22Rv1 (cell line): ENCODE data around the gene TRMT1.

Source experiments
- H3K27ac ChIP-seq: fragments of 450-650 bp; 2 replicates; pipeline ENCODE4 v1.5.1; 2017
- ZFX ChIP-seq: fragments of 450-650 bp; IDR thresholded peaks from 2 replicates; pipeline ENCODE4 v1.6.1; 2017; ENCODE audit warnings: antibody characterized with exemption, borderline replicate concordance
- TF ChIP-seq, protein P1 (sequence below): fragments of 450-650 bp; IDR thresholded peaks from 2 replicates; pipeline ENCODE4 v1.5.1; 2017; ENCODE audit warnings: mild to moderate bottlenecking

Gene TRMT1

DNA sequence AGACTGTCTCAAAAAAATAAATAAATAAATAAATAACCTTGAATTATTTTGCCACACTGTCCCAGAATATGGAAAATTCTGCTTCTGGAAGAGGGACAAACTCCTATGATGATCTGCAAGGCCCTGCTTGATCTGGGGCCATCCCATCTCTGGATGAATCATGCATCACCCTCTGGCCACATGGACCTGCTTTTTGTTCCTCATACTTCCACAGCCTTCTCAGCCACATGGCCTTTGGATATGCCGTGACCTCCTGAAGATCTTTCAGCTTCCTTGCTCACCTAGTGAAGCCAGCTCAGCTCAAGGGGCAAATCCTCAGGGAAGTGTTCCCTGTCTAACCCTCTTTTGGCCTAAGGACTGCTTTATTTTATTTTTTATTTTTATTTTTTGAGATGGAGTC, 44.0 kb upstream of the TRMT1 start:
- peak overlapping the region; percentile 99 for H3K27ac ChIP-seq
- TF ChIP-seq ZFX, result no peak
- TF ChIP-seq, protein P1, sequence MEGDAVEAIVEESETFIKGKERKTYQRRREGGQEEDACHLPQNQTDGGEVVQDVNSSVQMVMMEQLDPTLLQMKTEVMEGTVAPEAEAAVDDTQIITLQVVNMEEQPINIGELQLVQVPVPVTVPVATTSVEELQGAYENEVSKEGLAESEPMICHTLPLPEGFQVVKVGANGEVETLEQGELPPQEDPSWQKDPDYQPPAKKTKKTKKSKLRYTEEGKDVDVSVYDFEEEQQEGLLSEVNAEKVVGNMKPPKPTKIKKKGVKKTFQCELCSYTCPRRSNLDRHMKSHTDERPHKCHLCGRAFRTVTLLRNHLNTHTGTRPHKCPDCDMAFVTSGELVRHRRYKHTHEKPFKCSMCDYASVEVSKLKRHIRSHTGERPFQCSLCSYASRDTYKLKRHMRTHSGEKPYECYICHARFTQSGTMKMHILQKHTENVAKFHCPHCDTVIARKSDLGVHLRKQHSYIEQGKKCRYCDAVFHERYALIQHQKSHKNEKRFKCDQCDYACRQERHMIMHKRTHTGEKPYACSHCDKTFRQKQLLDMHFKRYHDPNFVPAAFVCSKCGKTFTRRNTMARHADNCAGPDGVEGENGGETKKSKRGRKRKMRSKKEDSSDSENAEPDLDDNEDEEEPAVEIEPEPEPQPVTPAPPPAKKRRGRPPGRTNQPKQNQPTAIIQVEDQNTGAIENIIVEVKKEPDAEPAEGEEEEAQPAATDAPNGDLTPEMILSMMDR, result no peak

DNA sequence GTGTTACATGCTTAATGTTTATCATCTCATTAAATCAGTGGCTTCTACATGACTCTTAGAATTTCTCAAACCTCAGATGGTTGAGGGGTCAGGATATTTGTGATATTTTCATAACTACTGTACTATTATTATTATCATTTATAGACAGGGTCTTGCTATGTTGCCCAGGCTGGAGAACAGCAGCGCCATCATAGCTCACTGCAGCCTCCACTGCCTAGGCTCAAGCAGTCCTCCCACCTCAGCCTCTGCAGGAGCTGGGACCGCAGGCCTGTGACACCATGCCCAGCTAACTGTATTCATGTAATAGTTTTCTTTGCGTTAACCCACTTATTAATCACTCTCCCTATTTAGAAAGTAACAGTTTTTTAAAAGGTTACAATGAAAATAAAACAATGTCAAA, 43.2 kb upstream of the TRMT1 start:
- no peak for TF ChIP-seq ZFX
- TF ChIP-seq, protein P1, result no peak
- H3K27ac ChIP-seq, result peak overlapping the region; percentile 99; the same call in 1 of the 2 replicates

DNA sequence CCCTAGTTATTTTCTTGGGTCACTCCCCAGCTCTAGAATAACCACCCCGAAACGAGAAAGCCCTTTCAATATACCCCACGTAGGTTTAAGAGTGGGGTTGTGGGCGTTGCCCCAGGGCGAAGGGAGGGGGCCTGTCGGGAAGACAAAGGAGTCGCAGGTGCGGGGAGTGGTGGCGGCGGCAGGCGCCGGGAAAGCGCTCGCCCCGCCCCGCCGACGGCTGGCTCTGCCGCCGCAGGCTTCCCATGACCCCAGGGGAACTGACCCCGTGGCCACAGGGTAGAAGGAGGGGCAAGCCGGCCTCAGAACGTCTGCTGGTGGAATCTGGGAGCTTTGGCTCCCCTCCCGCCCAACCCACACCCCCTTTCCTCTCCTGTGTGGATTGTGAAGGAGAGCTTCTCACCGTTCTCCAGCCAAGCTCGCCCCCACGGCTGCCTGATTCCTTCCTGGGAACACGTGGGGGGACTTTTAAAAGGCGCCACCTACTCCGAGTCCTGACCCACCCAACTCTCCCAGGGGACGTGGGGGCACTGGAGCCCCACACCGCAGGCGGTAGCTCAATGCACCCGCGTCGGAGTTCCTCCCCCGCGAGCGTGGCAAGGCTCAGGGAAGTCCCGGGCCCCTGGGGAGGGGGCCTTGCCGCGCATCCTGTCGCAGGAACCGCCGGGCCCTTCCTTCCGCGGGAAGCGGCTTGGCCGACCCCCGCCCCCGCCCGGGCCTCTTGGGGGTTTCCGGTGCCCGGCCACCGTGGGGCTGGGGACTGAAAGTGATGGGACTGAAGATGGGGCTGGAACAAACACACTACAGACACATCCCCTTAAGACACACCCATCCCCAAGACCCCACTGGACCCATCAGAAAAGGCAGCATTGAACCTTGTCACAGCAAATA, 39.2 kb upstream of the TRMT1 start:
- TF ChIP-seq, protein P1, result no peak
- TF ChIP-seq ZFX, result no peak
- H3K27ac ChIP-seq, result peak overlapping the region; percentile 99

DNA sequence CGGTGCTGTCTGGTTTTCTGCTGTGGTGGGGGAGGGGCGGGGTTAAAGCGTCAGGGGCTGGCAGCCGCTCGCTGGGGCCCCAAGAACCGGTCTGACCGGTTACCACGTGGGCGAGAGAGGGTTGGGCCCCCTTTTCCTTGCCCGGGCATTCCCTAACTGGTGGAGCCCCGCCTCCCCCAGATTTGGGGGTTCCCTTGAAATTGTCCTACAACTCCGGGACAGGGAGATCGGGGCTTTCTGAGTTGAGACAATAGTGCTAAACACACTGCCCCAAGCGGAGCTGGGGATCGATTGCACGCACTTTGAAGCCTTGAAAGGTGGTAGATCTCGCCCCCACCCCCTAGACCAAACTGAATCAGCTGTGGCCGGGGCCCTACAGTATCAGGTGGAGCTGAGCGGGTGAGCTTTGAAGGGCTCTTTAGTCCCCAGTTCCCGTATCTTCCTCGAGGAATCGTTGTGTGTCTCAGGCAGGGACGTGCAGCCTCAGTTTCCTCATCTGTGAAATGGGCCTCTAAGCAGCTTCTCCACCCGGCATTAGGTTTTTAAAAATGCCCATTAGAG, 38.5 kb upstream of the TRMT1 start:
- TF ChIP-seq, protein P1, result peak; percentile 15; the same call in 1 of the 2 replicates
- no peak for TF ChIP-seq ZFX
- peak overlapping the region; percentile 99 for H3K27ac ChIP-seq

DNA sequence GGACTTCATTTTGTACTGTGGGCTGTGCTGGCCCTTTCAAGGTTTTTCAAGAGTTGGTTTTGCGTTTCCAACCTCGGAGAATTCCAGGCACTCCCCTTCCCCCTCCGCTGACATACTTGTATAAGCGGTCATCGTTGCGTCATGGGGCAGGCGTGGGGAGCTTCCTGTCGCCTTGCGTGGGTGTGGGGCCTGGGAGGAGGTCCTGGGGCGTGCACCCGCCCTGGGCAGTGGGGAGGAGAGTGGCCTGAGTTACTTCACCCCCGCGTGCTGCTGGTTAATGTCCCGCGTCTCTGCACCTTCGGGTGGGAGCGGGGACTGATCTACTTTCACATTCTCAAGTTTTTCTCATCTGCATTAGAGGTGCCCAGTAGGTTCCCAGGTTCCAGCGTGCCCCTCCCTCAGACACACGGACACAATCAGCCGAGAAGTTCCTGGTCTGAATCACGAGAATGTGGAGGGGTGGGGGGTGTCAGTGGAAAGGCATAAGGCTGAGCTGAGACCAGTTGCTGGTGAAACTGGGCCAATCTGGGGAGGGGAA, 37.8 kb upstream of the TRMT1 start:
- peak overlapping the region; percentile 99 for H3K27ac ChIP-seq
- TF ChIP-seq ZFX, result no peak
- TF ChIP-seq, protein P1, result no peak

DNA sequence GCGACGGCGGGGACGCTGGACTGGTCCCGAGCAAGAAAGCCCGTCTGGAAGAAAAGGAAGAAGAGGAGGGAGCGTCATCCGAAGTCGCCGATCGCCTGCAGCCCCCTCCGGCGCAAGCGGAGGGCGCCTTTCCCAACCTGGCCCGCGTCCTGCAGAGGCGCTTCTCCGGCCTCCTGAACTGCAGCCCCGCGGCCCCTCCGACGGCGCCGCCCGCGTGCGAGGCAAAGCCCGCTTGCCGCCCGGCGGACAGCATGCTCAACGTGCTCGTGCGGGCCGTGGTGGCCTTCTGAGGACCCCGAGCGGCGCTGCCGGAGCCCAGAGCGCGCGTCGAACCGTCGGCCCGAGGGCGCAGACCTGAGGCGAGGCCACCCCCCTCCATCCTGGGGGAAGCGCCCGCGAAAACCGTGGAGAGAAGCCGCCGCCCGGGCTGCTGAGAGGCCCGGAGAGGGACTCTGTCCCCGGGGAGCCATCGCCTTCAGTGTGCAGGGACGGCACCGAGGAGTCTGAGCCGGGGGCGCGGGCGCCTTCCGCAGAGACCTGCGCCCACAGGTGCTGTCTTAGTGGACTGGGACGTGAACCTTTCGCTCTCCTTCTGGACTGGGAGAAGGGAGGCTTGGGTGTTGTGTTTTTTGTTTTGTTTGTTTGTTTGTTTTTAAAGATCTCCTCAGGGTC, 37.2 kb upstream of the TRMT1 start:
- peak overlapping the region; percentile 99 for H3K27ac ChIP-seq
- TF ChIP-seq, protein P1, result peak; percentile 24; the same call in 1 of the 2 replicates
- TF ChIP-seq ZFX, result no peak
